ENCODE measurements around the gene PPP3CA. TPM values are rescaled to one million over a fixed set of nuclear protein-coding genes. Genes with fewer than 3 reads are reported as not detected.
A peak's percentile ranks its signal among the peaks of the same experiment; 100 is the strongest.

PPP3CA gene
- total RNA-seq, 1 donor from 2014 or later: 38.4 TPM

GRCh38 chr4:101071241-101071640 lies 276.1 kb downstream of the PPP3CA start:
- no peak overlapping the region for H3K9ac ChIP-seq
- DNase-seq (ENCODE audit: low spot score): no peak
- H3K36me3 ChIP-seq: no peaks in the 10 kb centered on the region
- no peak overlapping the region for H3K4me3 Mint-ChIP-seq
- H3K9me3 ChIP-seq (ENCODE audit: low read depth): no peaks in the 10 kb centered on the region
- H3K4me2 ChIP-seq: no peak overlapping the region
- no peak overlapping the region for H3K4me3 ChIP-seq
- H3K4me1 Mint-ChIP-seq: peaks cover 22% of the 10 kb centered on the region
- no peaks in the 10 kb centered on the region for H3K9me3 Mint-ChIP-seq
- no peaks in the 10 kb centered on the region for H3K79me2 ChIP-seq (ENCODE audit: low read depth)
- no peak overlapping the region for H2AFZ ChIP-seq (replicated peaks)
- H3K27ac Mint-ChIP-seq: no peak overlapping the region
- peaks cover 22% of the 10 kb centered on the region for H3K4me1 ChIP-seq
- H3K27ac ChIP-seq: no peak overlapping the region
- H3K27me3 Mint-ChIP-seq (ENCODE audit: insufficient read depth, low read depth): no peaks in the 10 kb centered on the region
- peaks cover 5% of the 10 kb centered on the region for H3K36me3 Mint-ChIP-seq
- TF ChIP-seq EZH2phosphoT487 (IDR thresholded peaks at IDR 0.05) (no peak), EZH2 (IDR thresholded peaks at IDR 0.05) (no peak), CTCF (IDR thresholded peaks at IDR 0.05) (no peak)
- peaks cover 3% of the 10 kb centered on the region for H3F3A ChIP-seq (ENCODE audit: low read depth)
- H3K27me3 ChIP-seq: no peaks in the 10 kb centered on the region
- H4K20me1 ChIP-seq (ENCODE audit: low read depth): no peaks in the 10 kb centered on the region

GRCh38 chr4:101068115-101068514 lies 279.2 kb downstream of the PPP3CA start:
- Mint-ChIP-seq H3K27ac (no peak overlapping the region), H3K4me1 (peaks cover 41% of the 10 kb centered on the region), H3K4me3 (no peak overlapping the region), H3K9me3 (no peaks in the 10 kb centered on the region), H3K36me3 (peaks cover 3% of the 10 kb centered on the region), H3K27me3 (ENCODE audit: insufficient read depth, low read depth) (no peaks in the 10 kb centered on the region)
- H3K4me2 ChIP-seq: no peak overlapping the region
- no peak overlapping the region for H3K4me3 ChIP-seq
- H3K27me3 ChIP-seq: no peaks in the 10 kb centered on the region
- peaks cover 28% of the 10 kb centered on the region for H3K4me1 ChIP-seq
- H3F3A ChIP-seq (ENCODE audit: low read depth): peaks cover 3% of the 10 kb centered on the region
- TF ChIP-seq EZH2phosphoT487 (IDR thresholded peaks at IDR 0.05) (no peak), EZH2 (IDR thresholded peaks at IDR 0.05) (no peak), CTCF (IDR thresholded peaks at IDR 0.05) (no peak)
- H3K9ac ChIP-seq: no peak overlapping the region
- no peak for DNase-seq (ENCODE audit: low spot score)
- no peaks in the 10 kb centered on the region for H3K79me2 ChIP-seq (ENCODE audit: low read depth)
- no peak overlapping the region for H3K27ac ChIP-seq
- H2AFZ ChIP-seq (replicated peaks): no peak overlapping the region
- no peaks in the 10 kb centered on the region for H3K36me3 ChIP-seq
- H3K9me3 ChIP-seq (ENCODE audit: low read depth): no peaks in the 10 kb centered on the region
- no peaks in the 10 kb centered on the region for H4K20me1 ChIP-seq (ENCODE audit: low read depth)

- Mint-ChIP-seq H3K9me3 (no peaks in the 10 kb centered on the region), H3K36me3 (peaks cover 8% of the 10 kb centered on the region), H3K27ac (peak overlapping the region; percentile 61), H3K4me3 (no peak overlapping the region), H3K4me1 (peaks cover 41% of the 10 kb centered on the region), H3K27me3 (ENCODE audit: insufficient read depth, low read depth) (no peaks in the 10 kb centered on the region)
- no peaks in the 10 kb centered on the region for H3K79me2 ChIP-seq (ENCODE audit: low read depth)
- no peaks in the 10 kb centered on the region for H4K20me1 ChIP-seq (ENCODE audit: low read depth)
- no peak overlapping the region for H3K4me3 ChIP-seq
- peaks cover 3% of the 10 kb centered on the region for H3F3A ChIP-seq (ENCODE audit: low read depth)
- H2AFZ ChIP-seq (replicated peaks): no peak overlapping the region
- H3K9ac ChIP-seq: no peak overlapping the region
- TF ChIP-seq CTCF (IDR thresholded peaks at IDR 0.05) (no peak), EZH2phosphoT487 (IDR thresholded peaks at IDR 0.05) (no peak), EZH2 (IDR thresholded peaks at IDR 0.05) (no peak)
- no peaks in the 10 kb centered on the region for H3K27me3 ChIP-seq
- peak overlapping the region; percentile 2 for H3K4me2 ChIP-seq
- DNase-seq (ENCODE audit: low spot score): no peak
- H3K4me1 ChIP-seq: peaks cover 26% of the 10 kb centered on the region
- no peaks in the 10 kb centered on the region for H3K9me3 ChIP-seq (ENCODE audit: low read depth)
- H3K27ac ChIP-seq: no peak overlapping the region
- H3K36me3 ChIP-seq: no peaks in the 10 kb centered on the region
These were observed 279.9 kb downstream of the PPP3CA start for GRCh38 chr4:101067383-101067782.

Data from neural progenitor cell (in vitro differentiated cells).